Endothelial cell of umbilical vein (primary cell): ENCODE data around the gene POU2F3. TPM values are rescaled to one million over a fixed set of nuclear protein-coding genes. Genes with fewer than 3 reads are reported as not detected.
A peak's percentile ranks its signal among the peaks of the same experiment; 100 is the strongest.

Experiments
- BruUV-seq: library from RNA; stranded (reverse); fragments of 400-500 nt; replicated peaks from 2 replicates; lab custom pipeline; 2021; lab: Mats Ljungman, UMichigan
- CTCF ChIA-PET: fragments of 300-600, 350-600 bp; sonication (Branson Sonifier 250); formaldehyde crosslinking; loops from one replicate; lab custom pipeline; 2021; ENCODE audit warnings: antibody characterized with exemption, inconsistent platforms; lab: Charles Lee
- POLR2A ChIA-PET: fragments of 300-600, 350-600 bp; sonication (Branson Sonifier 250); formaldehyde crosslinking; loops from one replicate; lab custom pipeline; 2021; ENCODE audit warnings: antibody characterized with exemption, inconsistent platforms; lab: Charles Lee
- DNase-seq: peaks from one replicate; pipeline ENCODE4 v3.0.0-alpha.2; 2011; ENCODE audit warnings: low read depth, low spot score
- FAIRE-seq: peaks from 2 replicates; lab custom pipeline; 2011; peaks lifted over from hg19 to GRCh38; lab: Jason Lieb, UNC
- H2AFZ ChIP-seq: 2 replicates; pipeline ENCODE4 v1.6.0; 2012; ENCODE audit warnings: low read depth, low read length, control low read depth, inconsistent platforms
- H3K27ac ChIP-seq: 2 replicates; pipeline ENCODE4 v1.5.1; 2011; ENCODE audit warnings: low read depth, mild to moderate bottlenecking, control low read depth, low read length, moderate library complexity; ENCODE audit not compliant: insufficient read depth
- H3K27me3 ChIP-seq, 2 experiments: 2 replicates each; pipeline versions ENCODE4 v1.6.0 to v1.6.1; 2011; ENCODE audit warnings: low read length in 2 of 2, mixed read lengths in 1 of 2; ENCODE audit not compliant: control insufficient read depth in 2 of 2, insufficient read depth in 2 of 2
- H3K36me3 ChIP-seq, 2 experiments: 2 replicates in 1 of 2; 3 replicates in 1 of 2; pipeline ENCODE4 v1.5.1; 2011; ENCODE audit warnings: low read length in 2 of 2, mild to moderate bottlenecking in 1 of 2, moderate library complexity in 1 of 2; ENCODE audit not compliant: control insufficient read depth in 2 of 2, insufficient read depth in 2 of 2; ENCODE audit errors: extremely low read depth in 1 of 2
- H3K4me1 ChIP-seq: 3 replicates; pipeline ENCODE4 v1.5.1; 2011; ENCODE audit warnings: mild to moderate bottlenecking, low read length; ENCODE audit not compliant: control insufficient read depth, insufficient read depth; ENCODE audit errors: extremely low read depth
- H3K4me2 ChIP-seq: 2 replicates; pipeline ENCODE4 v1.6.1; 2011; ENCODE audit warnings: low read length, control low read depth, mixed read lengths; ENCODE audit not compliant: insufficient read depth
- H3K4me3 ChIP-seq, 3 experiments: fragments of 200-600 bp in 1 of 3; sonication (generic), shearing (Covaris generic) in 1 of 3; replicated peaks in 1 of 3; 2 replicates each; pipeline ENCODE4 v1.5.1; 2011 to 2016; ENCODE audit warnings: control low read depth in 3 of 3, low read length in 3 of 3, mild to moderate bottlenecking in 2 of 3, inconsistent platforms in 1 of 3, low read depth in 1 of 3, moderate library complexity in 1 of 3; ENCODE audit not compliant: insufficient read depth in 1 of 3
- H3K79me2 ChIP-seq: 2 replicates; pipeline ENCODE4 v1.6.0; 2012; ENCODE audit warnings: low read length, inconsistent platforms; ENCODE audit not compliant: control insufficient read depth, insufficient read depth
- H3K9ac ChIP-seq: replicated peaks from 2 replicates; pipeline ENCODE3; 2011; ENCODE audit warnings: low read length, control low read depth; ENCODE audit not compliant: insufficient read depth; ENCODE audit errors: extremely low read depth
- H3K9me1 ChIP-seq: replicated peaks from 3 replicates; pipeline ENCODE4 v1.6.0; 2011; ENCODE audit warnings: mild to moderate bottlenecking, low read length; ENCODE audit not compliant: control insufficient read depth, insufficient read depth; ENCODE audit errors: extremely low read depth
- H3K9me3 ChIP-seq: replicated peaks from 2 replicates; pipeline ENCODE4 v1.5.1; 2012; ENCODE audit warnings: low read length, inconsistent platforms; ENCODE audit not compliant: control insufficient read depth, insufficient read depth
- H4K20me1 ChIP-seq: replicated peaks from 2 replicates; pipeline ENCODE3; 2011; ENCODE audit warnings: mild to moderate bottlenecking, low read length; ENCODE audit not compliant: control insufficient read depth, insufficient read depth; ENCODE audit errors: extremely low read depth
- EZH2 ChIP-seq: IDR thresholded peaks from 2 replicates; pipeline ENCODE4 v1.6.1; 2012; ENCODE audit warnings: borderline replicate concordance, low read depth, mild to moderate bottlenecking, moderate library complexity, low read length, inconsistent platforms; ENCODE audit not compliant: severe bottlenecking
- FOS ChIP-seq: IDR thresholded peaks from 2 replicates; pipeline ENCODE4 v1.6.1; 2011; ENCODE audit warnings: mild to moderate bottlenecking, low read length, moderate library complexity, borderline replicate concordance; ENCODE audit not compliant: insufficient read depth
- GATA2 ChIP-seq: IDR thresholded peaks from 2 replicates; pipeline ENCODE4 v1.7.0; 2011; ENCODE audit warnings: low read depth, mild to moderate bottlenecking, moderate library complexity, mixed read lengths, low read length; ENCODE audit not compliant: insufficient read length, insufficient read depth
- JUN ChIP-seq: IDR thresholded peaks from 2 replicates; pipeline ENCODE4 v1.6.1; 2011; ENCODE audit warnings: borderline replicate concordance, low read depth; ENCODE audit not compliant: insufficient read length, insufficient read depth
- MYC ChIP-seq: IDR thresholded peaks from one replicate; pipeline ENCODE4 v1.6.1; 2011; ENCODE audit warnings: mild to moderate bottlenecking, low read depth, low read length
- POLR2A ChIP-seq: IDR thresholded peaks from 2 replicates; pipeline ENCODE4 v1.6.1; 2012; ENCODE audit warnings: low read depth, mild to moderate bottlenecking, control low read depth, low read length
- POLR2AphosphoS5 ChIP-seq: IDR thresholded peaks from 2 replicates; pipeline ENCODE4 v1.6.1; 2012; ENCODE audit warnings: low read depth, mild to moderate bottlenecking, control low read depth, low read length, moderate library complexity; ENCODE audit not compliant: insufficient read depth
- dilution Hi-C: fragments of 300-500 bp; cut with MboI; formaldehyde crosslinking; loops from one replicate; pipeline ENCODE4 v1.15.0; 2019; ENCODE audit warnings: low sequenced_read_pairs; ENCODE audit not compliant: extremely low pct_ligation_motif_present
- intact Hi-C: fragments of 100-400 bp; cut with micrococcal nuclease; formaldehyde crosslinking; loops from one replicate; pipeline ENCODE4 v1.10.0; 2022
- polyA plus RNA-seq, 4 experiments: library from polyadenylated mRNA; depleted of rRNA in 3 of 4; stranded (reverse) in 3 of 4; unstranded in 1 of 4; fragments of >200 nt; gene quantifications; 2 replicates each; pipeline versions ENCODE4 v1.2.1 to v1.2.3, GENCODE V29; 2011 to 2012; ENCODE audit warnings: missing spikeins in 1 of 4
- total RNA-seq: library from RNA; stranded (reverse); gene quantifications from 2 replicates; pipeline ENCODE4 v1.2.3, GENCODE V29; 2021
- TF ChIP-seq, protein P1 (sequence below): IDR thresholded peaks from 2 replicates; pipeline ENCODE4 v1.6.1; 2011; ENCODE audit not compliant: insufficient read depth, insufficient read length
- TF ChIP-seq, protein P2 (sequence below), 2 donors: IDR thresholded peaks; 1 replicate in 1 of 2; 2 replicates in 1 of 2; pipeline ENCODE4 v1.5.1; 2011; ENCODE audit warnings: low read length in 2 of 2, mild to moderate bottlenecking in 2 of 2, moderate library complexity in 2 of 2, control low read depth in 1 of 2, inconsistent platforms in 1 of 2, low read depth in 1 of 2; ENCODE audit not compliant: insufficient read depth in 1 of 2; ENCODE audit errors: extremely low read depth in 1 of 2

Gene POU2F3
- total and polyA plus RNA-seq, 2 donors (not counting 3 experiments of a cell fraction or from before 2014, with no cell fraction given) = 0.06 TPM; not detected in 1

DNA sequence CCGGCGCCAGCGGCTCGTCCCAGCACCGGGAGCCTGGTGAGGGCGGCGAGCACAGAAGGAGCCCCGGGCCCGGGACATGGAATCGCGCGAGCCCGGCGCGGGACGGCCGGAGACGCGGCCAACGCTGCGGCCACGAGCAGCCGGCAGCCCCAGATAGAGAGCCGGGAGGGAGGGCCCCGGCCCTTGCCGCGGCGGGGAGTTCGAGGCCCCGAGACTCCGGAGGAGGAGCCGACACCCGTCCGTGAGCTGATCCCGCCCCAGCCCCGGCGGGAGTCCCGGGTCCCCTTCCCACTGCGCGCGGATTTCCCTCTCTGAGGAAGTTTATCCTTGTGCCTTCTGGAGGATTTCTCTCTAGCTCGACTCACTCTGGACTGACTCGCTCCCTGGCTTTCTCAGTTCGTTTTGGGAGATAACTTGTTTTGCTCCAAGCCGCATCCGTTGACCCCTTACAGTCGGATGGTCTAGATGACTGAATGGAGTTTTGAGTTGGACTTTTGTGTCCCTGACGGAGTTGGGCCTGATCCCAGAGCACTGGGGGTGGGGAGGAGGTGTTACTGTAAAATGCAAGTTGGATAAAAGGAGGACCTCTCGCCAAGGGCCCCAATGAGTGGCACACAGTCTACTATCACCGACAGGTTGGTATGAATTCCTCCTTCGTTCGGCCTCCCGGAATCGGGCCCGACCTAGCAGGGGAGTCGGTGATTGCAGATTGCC lies 96.9 kb downstream of the POU2F3 start:
- peak overlapping the region; percentile 92 for H3K4me2 ChIP-seq
- intact Hi-C loops (loop anchor here (1.0 to 10.0 kb wide), 6 partner anchors 68 to 1858 kb away; partner anchors contain the start of gene SC5D), dilution Hi-C loops (no loop called here)
- DNase-seq = peak; percentile 58
- H3K4me1 ChIP-seq = peaks cover 41% of the 10 kb centered on the region
- peak overlapping the region; percentile 87 for H3K27ac ChIP-seq
- ChIA-PET POLR2A (interaction anchor here (1.2 kb wide), 1 partner anchor 64 kb away, joined by 6 read pairs; no protein-coding TSS in a partner anchor), CTCF (interaction anchor here (0.7 to 4.5 kb wide), 14 partner anchors 11 to 130 kb away, joined by 3 to 27 read pairs (median 4); partner anchors contain the start of gene TLCD5)
- no peaks in the 10 kb centered on the region for H3K9me3 ChIP-seq
- BruUV-seq = TSS peak; percentile 15
- no peaks in the 10 kb centered on the region for H4K20me1 ChIP-seq
- H3K27me3 ChIP-seq = no peaks in the 10 kb centered on the region
- TF ChIP-seq MYC (no peak), GATA2 (no peak), EZH2 (no peak), JUN (no peak), POLR2AphosphoS5 (no peak), FOS (no peak), POLR2A (no peak)
- TF ChIP-seq, protein P1, sequence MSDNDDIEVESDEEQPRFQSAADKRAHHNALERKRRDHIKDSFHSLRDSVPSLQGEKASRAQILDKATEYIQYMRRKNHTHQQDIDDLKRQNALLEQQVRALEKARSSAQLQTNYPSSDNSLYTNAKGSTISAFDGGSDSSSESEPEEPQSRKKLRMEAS = no peak
- TF ChIP-seq, protein P2, sequence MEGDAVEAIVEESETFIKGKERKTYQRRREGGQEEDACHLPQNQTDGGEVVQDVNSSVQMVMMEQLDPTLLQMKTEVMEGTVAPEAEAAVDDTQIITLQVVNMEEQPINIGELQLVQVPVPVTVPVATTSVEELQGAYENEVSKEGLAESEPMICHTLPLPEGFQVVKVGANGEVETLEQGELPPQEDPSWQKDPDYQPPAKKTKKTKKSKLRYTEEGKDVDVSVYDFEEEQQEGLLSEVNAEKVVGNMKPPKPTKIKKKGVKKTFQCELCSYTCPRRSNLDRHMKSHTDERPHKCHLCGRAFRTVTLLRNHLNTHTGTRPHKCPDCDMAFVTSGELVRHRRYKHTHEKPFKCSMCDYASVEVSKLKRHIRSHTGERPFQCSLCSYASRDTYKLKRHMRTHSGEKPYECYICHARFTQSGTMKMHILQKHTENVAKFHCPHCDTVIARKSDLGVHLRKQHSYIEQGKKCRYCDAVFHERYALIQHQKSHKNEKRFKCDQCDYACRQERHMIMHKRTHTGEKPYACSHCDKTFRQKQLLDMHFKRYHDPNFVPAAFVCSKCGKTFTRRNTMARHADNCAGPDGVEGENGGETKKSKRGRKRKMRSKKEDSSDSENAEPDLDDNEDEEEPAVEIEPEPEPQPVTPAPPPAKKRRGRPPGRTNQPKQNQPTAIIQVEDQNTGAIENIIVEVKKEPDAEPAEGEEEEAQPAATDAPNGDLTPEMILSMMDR (IDR thresholded peaks at IDR 0.05; ENCODE audit: extremely low read depth in 1 of 2, insufficient read depth in 1 of 2, low read depth in 1 of 2, low read length in 2 of 2) = no peak
- H3K9ac ChIP-seq = peak overlapping the region; percentile 96
- no peaks in the 10 kb centered on the region for H3K36me3 ChIP-seq
- peak overlapping the region; percentile 31 to 98 (median 96) for H3K4me3 ChIP-seq
- peaks cover 55% of the 10 kb centered on the region for H3K79me2 ChIP-seq
- H2AFZ ChIP-seq = peak overlapping the region; percentile 3
- no peak for FAIRE-seq
- H3K9me1 ChIP-seq = no peaks in the 10 kb centered on the region
